ENCODE data around the gene GRHL3.

GRHL3 gene

GRCh38 chr1:24403806-24404205 lies 84.6 kb downstream of the GRHL3 start:
- DNase-seq (ENCODE audit: low read depth): no peak

Measured in T-helper 22 cell (primary cell).